ENCODE measurements around the gene AIDA. TPM values are rescaled to one million over a fixed set of nuclear protein-coding genes. Genes with fewer than 3 reads are reported as not detected.

The AIDA gene, protein sequence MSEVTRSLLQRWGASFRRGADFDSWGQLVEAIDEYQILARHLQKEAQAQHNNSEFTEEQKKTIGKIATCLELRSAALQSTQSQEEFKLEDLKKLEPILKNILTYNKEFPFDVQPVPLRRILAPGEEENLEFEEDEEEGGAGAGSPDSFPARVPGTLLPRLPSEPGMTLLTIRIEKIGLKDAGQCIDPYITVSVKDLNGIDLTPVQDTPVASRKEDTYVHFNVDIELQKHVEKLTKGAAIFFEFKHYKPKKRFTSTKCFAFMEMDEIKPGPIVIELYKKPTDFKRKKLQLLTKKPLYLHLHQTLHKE
- 10 to 100 TPM; 35.5 to 87.9 (median 35.5) TPM for total RNA-seq
- long read RNA-seq, donor 1, transcript AIDA-201 (10 exons, 3,008 nt) = major isoform, 53 of 61 reads
- long read RNA-seq, donor 1, partial matches to known transcripts = 5 of 61 reads
- long read RNA-seq, donor 1, other reads (novel, unspliced or antisense) = 3 of 61 reads
- long read RNA-seq, donor 2, partial matches to known transcripts = 2 of 4 reads
- long read RNA-seq, donor 2, other reads (novel, unspliced or antisense) = 1 of 4 reads

- intact Hi-C loops (cut with DNase I, micrococcal nuclease) = loop anchor here in 1 of 2 donors (10.0 kb wide), 1 partner anchor 58 kb away; no protein-coding TSS in a partner anchor
- Histone ChIP-seq H3K4me1 (ENCODE audit: low read depth) (peaks cover 12% of the 10 kb centered on the region), H3K4me3 (peak within 1 kb of the TSS; percentile 83)
Observed at GRCh38 chr1:222712253-222713090, at the start of gene AIDA, which contains the start of gene BROX. TSS of gene AIDA (minus strand) at chr1:222712491. CDS start at chr1:222712317, 174 bp downstream. TSS of gene BROX (plus strand) at chr1:222712564. CDS start at chr1:222715700, 3,136 bp downstream.

GRCh38 chr1:222761083-222761482 is 48.8 kb upstream of the AIDA start:
- no peak for DNase-seq
- TF ChIP-seq, protein P1, sequence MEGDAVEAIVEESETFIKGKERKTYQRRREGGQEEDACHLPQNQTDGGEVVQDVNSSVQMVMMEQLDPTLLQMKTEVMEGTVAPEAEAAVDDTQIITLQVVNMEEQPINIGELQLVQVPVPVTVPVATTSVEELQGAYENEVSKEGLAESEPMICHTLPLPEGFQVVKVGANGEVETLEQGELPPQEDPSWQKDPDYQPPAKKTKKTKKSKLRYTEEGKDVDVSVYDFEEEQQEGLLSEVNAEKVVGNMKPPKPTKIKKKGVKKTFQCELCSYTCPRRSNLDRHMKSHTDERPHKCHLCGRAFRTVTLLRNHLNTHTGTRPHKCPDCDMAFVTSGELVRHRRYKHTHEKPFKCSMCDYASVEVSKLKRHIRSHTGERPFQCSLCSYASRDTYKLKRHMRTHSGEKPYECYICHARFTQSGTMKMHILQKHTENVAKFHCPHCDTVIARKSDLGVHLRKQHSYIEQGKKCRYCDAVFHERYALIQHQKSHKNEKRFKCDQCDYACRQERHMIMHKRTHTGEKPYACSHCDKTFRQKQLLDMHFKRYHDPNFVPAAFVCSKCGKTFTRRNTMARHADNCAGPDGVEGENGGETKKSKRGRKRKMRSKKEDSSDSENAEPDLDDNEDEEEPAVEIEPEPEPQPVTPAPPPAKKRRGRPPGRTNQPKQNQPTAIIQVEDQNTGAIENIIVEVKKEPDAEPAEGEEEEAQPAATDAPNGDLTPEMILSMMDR (IDR thresholded peaks at IDR 0.05) = no peak
- no peak for ATAC-seq
- intact Hi-C loops (cut with DNase I, micrococcal nuclease) = no loop called here
- no peaks in the 10 kb centered on the region for H3K9me3 ChIP-seq
- H3K4me1 ChIP-seq (ENCODE audit: low read depth) = no peaks in the 10 kb centered on the region
- H3K36me3 ChIP-seq (ENCODE audit: low read depth) = no peaks in the 10 kb centered on the region
- H3K4me3 ChIP-seq = no peak overlapping the region

More at GRCh38 chr1:222712253-222713090, at the start of gene AIDA, which contains the start of gene BROX:
- TF ChIP-seq, protein P1 (IDR thresholded peaks at IDR 0.05) = no peak
- peak; percentile 96 to 98 (median 97) for DNase-seq
- peak; percentile 92 for ATAC-seq
- H3K36me3 ChIP-seq (ENCODE audit: low read depth) = no peaks in the 10 kb centered on the region
- H3K9me3 ChIP-seq = no peaks in the 10 kb centered on the region

DNA sequence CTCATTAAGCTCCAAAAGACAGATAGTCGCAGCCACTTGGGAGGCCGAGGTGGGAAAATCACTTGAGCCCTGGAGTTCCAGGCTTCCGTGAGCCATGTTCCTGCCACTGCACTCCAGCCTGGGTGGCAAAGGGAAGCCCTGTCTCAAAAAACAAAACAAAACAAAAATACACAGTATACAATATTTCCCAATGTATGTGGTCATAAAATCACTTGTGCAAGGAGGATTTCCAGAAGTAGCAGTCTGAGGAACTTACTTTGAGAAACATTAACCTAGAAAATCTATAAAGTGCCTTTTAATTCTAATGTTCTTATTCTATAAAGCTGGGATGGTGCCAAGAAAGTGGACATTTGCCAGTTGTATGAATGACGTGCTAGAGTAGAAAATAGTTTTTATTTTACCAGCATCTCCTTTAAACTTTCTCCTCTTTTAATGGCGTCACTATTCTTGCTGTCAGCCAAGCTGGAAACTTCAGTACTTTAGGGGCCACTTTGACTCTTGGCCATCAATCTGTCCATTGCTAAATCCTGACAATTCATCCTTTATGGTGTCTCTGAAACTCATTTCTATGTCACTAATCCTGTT is 47.3 kb upstream of the AIDA start:
- Histone ChIP-seq H3K4me1 (ENCODE audit: low read depth) (no peaks in the 10 kb centered on the region), H3K4me3 (no peak overlapping the region), H3K9me3 (no peaks in the 10 kb centered on the region), H3K36me3 (ENCODE audit: low read depth) (no peaks in the 10 kb centered on the region)
- DNase-seq = no peak
- TF ChIP-seq, protein P1 (IDR thresholded peaks at IDR 0.05) = no peak
- intact Hi-C loops (cut with DNase I, micrococcal nuclease) = no loop called here
- no peak for ATAC-seq

DNA sequence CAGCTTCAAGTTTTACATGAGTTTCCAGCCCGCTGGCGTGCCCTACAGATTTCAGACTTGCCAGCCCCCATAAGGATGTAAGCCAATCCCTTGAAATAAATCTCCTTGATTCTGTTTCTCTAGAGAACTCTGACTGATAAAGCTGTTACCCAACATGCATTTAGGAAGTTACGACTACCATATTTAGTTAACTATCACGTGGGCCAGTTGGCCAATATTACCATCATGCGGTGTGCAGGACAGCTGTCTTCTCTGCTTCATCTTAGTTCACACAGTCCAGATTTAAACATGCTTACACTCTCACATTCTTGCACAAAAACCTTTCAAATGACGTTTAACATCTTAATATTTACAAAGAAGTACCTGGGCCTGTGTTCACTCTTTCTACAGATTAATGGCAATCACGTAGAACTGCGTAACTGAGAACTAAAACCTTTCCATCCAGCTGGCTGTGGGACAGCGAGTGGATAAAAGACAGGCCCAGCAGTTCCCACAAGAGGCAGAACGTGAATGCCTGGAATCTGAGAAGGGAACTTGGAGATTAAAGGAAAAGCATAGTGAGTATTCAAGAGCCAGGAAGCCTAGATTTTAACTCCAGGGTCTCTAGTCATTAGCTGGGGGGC is 45.5 kb upstream of the AIDA start:
- intact Hi-C loops (cut with DNase I, micrococcal nuclease) = no loop called here
- Histone ChIP-seq H3K9me3 (no peaks in the 10 kb centered on the region), H3K4me1 (ENCODE audit: low read depth) (no peaks in the 10 kb centered on the region), H3K36me3 (ENCODE audit: low read depth) (no peaks in the 10 kb centered on the region), H3K4me3 (no peak overlapping the region)
- ATAC-seq (no peak), DNase-seq (no peak)
- TF ChIP-seq, protein P1 (IDR thresholded peaks at IDR 0.05) = no peak
